ENCODE results near the gene GNPTG. TPM values are rescaled to one million over a fixed set of nuclear protein-coding genes. Genes with fewer than 3 reads are reported as not detected.

GNPTG gene
- total RNA-seq, 3 donors from 2014 or later = 50.1 to 68.9 (median 57.3) TPM

DNA sequence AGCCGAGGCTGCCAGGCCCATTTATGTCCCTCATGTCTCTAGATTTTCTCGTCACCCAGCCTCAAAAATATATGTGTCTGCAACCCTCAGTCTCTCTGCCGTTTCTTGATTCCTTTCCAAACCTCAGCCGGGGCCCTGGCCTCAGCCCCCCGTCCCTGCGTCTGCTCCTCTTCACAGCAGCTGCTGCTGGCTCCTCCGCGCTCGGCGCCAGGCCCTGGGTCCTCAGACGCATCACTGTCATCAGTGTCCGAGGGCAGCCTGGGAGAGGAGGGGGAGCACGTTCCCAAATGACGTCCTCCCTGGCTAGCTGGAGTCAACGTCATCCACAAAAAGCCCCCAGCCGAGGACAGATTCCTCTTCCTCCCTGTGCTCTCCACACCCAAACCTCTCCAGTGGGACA lies 2.4 kb upstream of the GNPTG start:
- TF ChIP-seq, protein P1, sequence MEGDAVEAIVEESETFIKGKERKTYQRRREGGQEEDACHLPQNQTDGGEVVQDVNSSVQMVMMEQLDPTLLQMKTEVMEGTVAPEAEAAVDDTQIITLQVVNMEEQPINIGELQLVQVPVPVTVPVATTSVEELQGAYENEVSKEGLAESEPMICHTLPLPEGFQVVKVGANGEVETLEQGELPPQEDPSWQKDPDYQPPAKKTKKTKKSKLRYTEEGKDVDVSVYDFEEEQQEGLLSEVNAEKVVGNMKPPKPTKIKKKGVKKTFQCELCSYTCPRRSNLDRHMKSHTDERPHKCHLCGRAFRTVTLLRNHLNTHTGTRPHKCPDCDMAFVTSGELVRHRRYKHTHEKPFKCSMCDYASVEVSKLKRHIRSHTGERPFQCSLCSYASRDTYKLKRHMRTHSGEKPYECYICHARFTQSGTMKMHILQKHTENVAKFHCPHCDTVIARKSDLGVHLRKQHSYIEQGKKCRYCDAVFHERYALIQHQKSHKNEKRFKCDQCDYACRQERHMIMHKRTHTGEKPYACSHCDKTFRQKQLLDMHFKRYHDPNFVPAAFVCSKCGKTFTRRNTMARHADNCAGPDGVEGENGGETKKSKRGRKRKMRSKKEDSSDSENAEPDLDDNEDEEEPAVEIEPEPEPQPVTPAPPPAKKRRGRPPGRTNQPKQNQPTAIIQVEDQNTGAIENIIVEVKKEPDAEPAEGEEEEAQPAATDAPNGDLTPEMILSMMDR (IDR thresholded peaks at IDR 0.05) = no peak
- ATAC-seq = no peak
- intact Hi-C loops (cut with DNase I, micrococcal nuclease) = no loop called here
- Histone ChIP-seq H3K4me1 (ENCODE audit: low read depth) (peaks cover 20% of the 10 kb centered on the region), H3K36me3 (ENCODE audit: low read depth) (no peaks in the 10 kb centered on the region), H3K4me3 (no peak overlapping the region), H3K9me3 (no peaks in the 10 kb centered on the region)
- DNase-seq = no peak

DNA sequence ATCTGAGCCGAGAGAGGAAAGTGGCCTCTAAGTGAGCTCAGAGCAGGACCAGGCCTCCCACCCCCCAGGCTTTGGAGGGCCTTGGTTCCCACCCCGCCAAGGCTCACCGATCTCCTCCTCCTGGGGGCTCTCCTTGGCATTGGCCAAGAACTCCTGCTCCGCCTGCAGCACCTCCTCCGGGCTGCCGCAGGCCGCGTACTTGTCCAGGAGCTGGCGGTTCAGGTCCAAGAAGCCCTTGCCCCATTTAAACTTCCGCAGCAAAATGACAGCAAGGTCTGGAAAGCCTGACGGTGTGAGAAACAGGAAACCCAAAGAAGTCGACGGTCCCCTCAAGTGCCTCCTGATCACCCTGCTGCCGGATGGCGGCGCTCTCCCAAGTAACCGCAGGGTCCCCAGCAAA lies 1.8 kb upstream of the GNPTG start:
- DNase-seq (no peak), ATAC-seq (no peak)
- intact Hi-C loops (cut with DNase I, micrococcal nuclease) = no loop called here
- Histone ChIP-seq H3K36me3 (ENCODE audit: low read depth) (no peaks in the 10 kb centered on the region), H3K9me3 (no peaks in the 10 kb centered on the region), H3K4me3 (no peak overlapping the region), H3K4me1 (ENCODE audit: low read depth) (peaks cover 20% of the 10 kb centered on the region)
- TF ChIP-seq, protein P1 (IDR thresholded peaks at IDR 0.05) = no peak

DNA sequence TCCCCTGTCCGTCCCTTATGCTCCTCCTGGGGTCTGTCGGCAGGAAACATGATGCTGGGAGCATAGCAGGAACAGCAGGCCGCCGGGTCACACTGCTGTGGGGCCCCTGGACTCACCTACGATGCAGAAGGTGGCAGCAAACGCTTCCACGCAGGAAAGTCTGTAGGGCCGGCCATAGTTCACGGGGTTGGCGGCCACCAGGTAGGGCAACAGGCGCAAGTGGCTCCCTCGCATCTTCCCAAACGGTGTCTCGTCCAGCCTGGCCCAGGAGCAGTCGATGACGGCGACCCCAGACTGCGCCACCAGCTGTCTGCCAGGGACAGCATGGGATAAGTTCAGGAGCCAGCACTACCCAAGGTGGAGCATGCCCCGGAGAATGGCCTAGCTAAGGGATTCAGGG lies 1.0 kb upstream of the GNPTG start:
- TF ChIP-seq, protein P1 (IDR thresholded peaks at IDR 0.05) = no peak
- Histone ChIP-seq H3K9me3 (no peaks in the 10 kb centered on the region), H3K36me3 (ENCODE audit: low read depth) (no peaks in the 10 kb centered on the region), H3K4me1 (ENCODE audit: low read depth) (peaks cover 20% of the 10 kb centered on the region), H3K4me3 (no peak overlapping the region)
- intact Hi-C loops (cut with DNase I, micrococcal nuclease) = no loop called here
- no peak for ATAC-seq
- no peak for DNase-seq

DNA sequence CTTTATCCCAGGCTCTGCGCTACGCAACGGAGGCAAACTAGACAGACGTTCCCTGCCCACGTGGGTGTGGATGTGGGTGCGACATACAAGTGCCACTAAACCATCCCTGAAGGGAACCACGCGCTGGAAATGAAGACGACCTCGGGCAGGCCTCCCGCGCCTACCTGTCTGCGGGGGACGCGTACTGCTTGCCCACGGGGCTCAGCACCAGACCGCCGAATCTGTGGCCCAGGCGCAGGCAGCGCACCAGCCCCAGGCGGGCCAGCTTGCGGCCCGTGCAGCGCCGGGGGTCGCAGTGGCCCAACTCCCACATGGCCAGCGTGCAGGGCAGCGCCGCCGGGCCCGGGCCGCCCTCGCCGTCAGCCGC lies 533 bp upstream of the GNPTG start:
- Histone ChIP-seq H3K4me1 (ENCODE audit: low read depth) (peaks cover 20% of the 10 kb centered on the region), H3K4me3 (peak overlapping the region; percentile 89), H3K9me3 (no peaks in the 10 kb centered on the region), H3K36me3 (ENCODE audit: low read depth) (no peaks in the 10 kb centered on the region)
- ATAC-seq = peak; percentile 16
- DNase-seq = no peak
- intact Hi-C loops (cut with DNase I, micrococcal nuclease) = no loop called here
- TF ChIP-seq, protein P1 (IDR thresholded peaks at IDR 0.05) = no peak

GRCh38 chr16:1354815-1355540 lies 3.2 kb downstream of the GNPTG start:
- intact Hi-C loops (cut with DNase I, micrococcal nuclease) = no loop called here

More at GRCh38 chr16:1354815-1355540, 3.2 kb downstream of the GNPTG start:
- TF ChIP-seq, protein P1 (IDR thresholded peaks at IDR 0.05) = no peak
- peaks cover 20% of the 10 kb centered on the region for H3K4me1 ChIP-seq (ENCODE audit: low read depth)
- no peak overlapping the region for H3K4me3 ChIP-seq
- H3K36me3 ChIP-seq (ENCODE audit: low read depth) = no peaks in the 10 kb centered on the region
- no peak for ATAC-seq
- no peaks in the 10 kb centered on the region for H3K9me3 ChIP-seq
- no peak for DNase-seq
